ENCODE results near the gene SSNA1. TPM values are rescaled to one million over a fixed set of nuclear protein-coding genes. Genes with fewer than 3 reads are reported as not detected.
"Not testable (repeated sequence)": the region's sequence is repeated elsewhere in the genome, so short reads cannot be mapped to it uniquely, and the experiment has no call there.

SSNA1 gene
- total RNA-seq, 2 donors from 2014 or later, result 40.6 to 67.1 TPM

GRCh38 chr9:137236238-137236935, 47.9 kb downstream of the SSNA1 start:
- peak overlapping the region; percentile 32 for H3K4me3 ChIP-seq
- H3K27ac ChIP-seq, result no peak overlapping the region
- H3K27me3 ChIP-seq (replicated peaks; ENCODE audit: insufficient read depth), result no peaks in the 10 kb centered on the region
- no peaks in the 10 kb centered on the region for H3K9me3 ChIP-seq
- DNase-seq (ENCODE audit: low spot score), result peak; percentile 45
- H3K4me1 ChIP-seq (ENCODE audit: control insufficient read depth in 1 of 2, low read depth in 2 of 2), result peaks cover 3 to 29% of the 10 kb centered on the region in 2 donors
- TF ChIP-seq, protein P1, sequence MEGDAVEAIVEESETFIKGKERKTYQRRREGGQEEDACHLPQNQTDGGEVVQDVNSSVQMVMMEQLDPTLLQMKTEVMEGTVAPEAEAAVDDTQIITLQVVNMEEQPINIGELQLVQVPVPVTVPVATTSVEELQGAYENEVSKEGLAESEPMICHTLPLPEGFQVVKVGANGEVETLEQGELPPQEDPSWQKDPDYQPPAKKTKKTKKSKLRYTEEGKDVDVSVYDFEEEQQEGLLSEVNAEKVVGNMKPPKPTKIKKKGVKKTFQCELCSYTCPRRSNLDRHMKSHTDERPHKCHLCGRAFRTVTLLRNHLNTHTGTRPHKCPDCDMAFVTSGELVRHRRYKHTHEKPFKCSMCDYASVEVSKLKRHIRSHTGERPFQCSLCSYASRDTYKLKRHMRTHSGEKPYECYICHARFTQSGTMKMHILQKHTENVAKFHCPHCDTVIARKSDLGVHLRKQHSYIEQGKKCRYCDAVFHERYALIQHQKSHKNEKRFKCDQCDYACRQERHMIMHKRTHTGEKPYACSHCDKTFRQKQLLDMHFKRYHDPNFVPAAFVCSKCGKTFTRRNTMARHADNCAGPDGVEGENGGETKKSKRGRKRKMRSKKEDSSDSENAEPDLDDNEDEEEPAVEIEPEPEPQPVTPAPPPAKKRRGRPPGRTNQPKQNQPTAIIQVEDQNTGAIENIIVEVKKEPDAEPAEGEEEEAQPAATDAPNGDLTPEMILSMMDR (IDR thresholded peaks at IDR 0.05), result peak; percentile 99
- no peaks in the 10 kb centered on the region for H3K36me3 ChIP-seq
- no peak for ATAC-seq (ENCODE audit: insufficient number of reproducible peaks, low FRiP score, low read depth)

- no peak for DNase-seq (ENCODE audit: low spot score)
- no peak for ATAC-seq (ENCODE audit: insufficient number of reproducible peaks, low FRiP score, low read depth)
- TF ChIP-seq, protein P1 (IDR thresholded peaks at IDR 0.05), result no peak
- Histone ChIP-seq H3K27ac (no peak overlapping the region), H3K27me3 (replicated peaks; ENCODE audit: insufficient read depth) (no peaks in the 10 kb centered on the region), H3K9me3 (no peaks in the 10 kb centered on the region), H3K4me3 (no peak overlapping the region), H3K4me1 (ENCODE audit: control insufficient read depth in 1 of 2, low read depth in 2 of 2) (peaks cover 3 to 32% of the 10 kb centered on the region in 2 donors), H3K36me3 (no peaks in the 10 kb centered on the region)
These were observed 48.5 kb downstream of the SSNA1 start for GRCh38 chr9:137236936-137237421.

- ATAC-seq (ENCODE audit: insufficient number of reproducible peaks, low FRiP score, low read depth), result no peak
These were observed 49.6 kb downstream of the SSNA1 start for GRCh38 chr9:137237759-137238726.

GRCh38 chr9:137239541-137240200, 51.2 kb downstream of the SSNA1 start:
- H3K27me3 ChIP-seq (replicated peaks; ENCODE audit: insufficient read depth); ATAC-seq (ENCODE audit: insufficient number of reproducible peaks, low FRiP score, low read depth); DNase-seq (ENCODE audit: low spot score); H3K9me3 ChIP-seq: not testable (repeated sequence)
- peak overlapping the region; percentile 90 for H3K27ac ChIP-seq
- peak overlapping the region; percentile 84 for H3K4me3 ChIP-seq
- H3K4me1 ChIP-seq (ENCODE audit: control insufficient read depth in 1 of 2, low read depth in 2 of 2), result peaks cover 9 to 48% of the 10 kb centered on the region in 2 donors
- peaks cover 12% of the 10 kb centered on the region for H3K36me3 ChIP-seq

More at GRCh38 chr9:137237759-137238726, 49.6 kb downstream of the SSNA1 start:
- H3K27ac ChIP-seq, result no peak overlapping the region
- DNase-seq (ENCODE audit: low spot score), result no peak
- no peaks in the 10 kb centered on the region for H3K27me3 ChIP-seq (replicated peaks; ENCODE audit: insufficient read depth)
- TF ChIP-seq, protein P1 (IDR thresholded peaks at IDR 0.05), result no peak
- peaks cover 9 to 43% of the 10 kb centered on the region in 2 donors for H3K4me1 ChIP-seq (ENCODE audit: control insufficient read depth in 1 of 2, low read depth in 2 of 2)
- H3K36me3 ChIP-seq, result peaks cover 5% of the 10 kb centered on the region
- no peaks in the 10 kb centered on the region for H3K9me3 ChIP-seq
- no peak overlapping the region for H3K4me3 ChIP-seq

Other genes starting within 250 kb of the SSNA1 start
- 100 to 1,000 TPM; 176 to 383 TPM for gene FBXW5, start 243.9 kb upstream of the SSNA1 start, total RNA-seq
- not detected for gene C8G, start 243.4 kb upstream of the SSNA1 start, total RNA-seq
- gene LCN12, start 236.4 kb upstream of the SSNA1 start, total RNA-seq, result under 1 TPM in 1 of 2 donors, not detected in 1; 0.27 TPM
- gene PTGDS, start 211.2 kb upstream of the SSNA1 start, total RNA-seq, result 10 to 100 TPM; 66.1 to 89.5 TPM
- not detected for gene LCNL1, start 205.7 kb upstream of the SSNA1 start, total RNA-seq
- 10 to 100 TPM; 49.9 to 57.3 TPM for gene PAXX, start 196.3 kb upstream of the SSNA1 start, total RNA-seq
- gene CLIC3, start 192.1 kb upstream of the SSNA1 start, total RNA-seq, result 1 to 10 TPM; 1.4 to 8.7 TPM
- gene ABCA2, start 160.4 kb upstream of the SSNA1 start, total RNA-seq, result 10 to 100 TPM; 37.2 to 60.5 TPM
- gene FUT7, start 156.6 kb upstream of the SSNA1 start, total RNA-seq, result not detected
- gene NPDC1, start 142.5 kb upstream of the SSNA1 start, total RNA-seq, result 10 to 100 TPM; 71.5 to 95.8 TPM
- gene ENTPD2, start 134.6 kb upstream of the SSNA1 start, total RNA-seq, result under 1 TPM; 0.92 to 0.95 TPM
- under 1 TPM; 0.41 to 0.92 TPM for gene SAPCD2, start 118.1 kb upstream of the SSNA1 start, total RNA-seq
- gene UAP1L1, start 111.2 kb upstream of the SSNA1 start, total RNA-seq, result 10 to 100 TPM in 1 of 2 donors, 1 to 10 TPM in 1; 9.6 to 11.4 TPM
- gene MAN1B1, start 101.7 kb upstream of the SSNA1 start, total RNA-seq, result 10 to 100 TPM; 32.9 to 52.9 TPM
- 100 to 1,000 TPM; 100 to 148 TPM for gene DPP7, start 73.9 kb upstream of the SSNA1 start, total RNA-seq
- gene GRIN1, start 49.5 kb upstream of the SSNA1 start, total RNA-seq, result not detected
- gene LRRC26, start 18.6 kb upstream of the SSNA1 start, total RNA-seq, result not detected
- gene TMEM210, start 16.6 kb upstream of the SSNA1 start, total RNA-seq, result not detected
- 10 to 100 TPM; 25.2 to 43.0 TPM for gene ANAPC2, start 116 bp upstream of the SSNA1 start, total RNA-seq
- 1 to 10 TPM; 4.7 to 5.6 TPM for gene TPRN, start 12.1 kb downstream of the SSNA1 start, total RNA-seq
- 10 to 100 TPM; 12.0 to 35.2 TPM for gene TMEM203, start 17.0 kb downstream of the SSNA1 start, total RNA-seq
- 10 to 100 TPM; 13.3 to 17.7 TPM for gene NDOR1, start 17.0 kb downstream of the SSNA1 start, total RNA-seq
- 1 to 10 TPM in 1 of 2 donors, not detected in 1; 3.7 TPM for gene RNF208, start 33.6 kb downstream of the SSNA1 start, total RNA-seq
- not detected for gene CYSRT1, start 36.5 kb downstream of the SSNA1 start, total RNA-seq
- not detected for gene RNF224, start 38.8 kb downstream of the SSNA1 start, total RNA-seq
- gene SLC34A3, start 42.2 kb downstream of the SSNA1 start, total RNA-seq, result under 1 TPM in 1 of 2 donors, not detected in 1; 0.54 TPM
- 100 to 1,000 TPM; 172 to 193 TPM for gene TUBB4B, start 52.6 kb downstream of the SSNA1 start, total RNA-seq
- gene STPG3, start 62.6 kb downstream of the SSNA1 start, total RNA-seq, result not detected
- 10 to 100 TPM; 37.2 to 40.6 TPM for gene NELFB, start 66.7 kb downstream of the SSNA1 start, total RNA-seq
- gene TOR4A, start 89.0 kb downstream of the SSNA1 start, total RNA-seq, result 10 to 100 TPM; 26.4 to 43.5 TPM
- gene NRARP, start 113.6 kb downstream of the SSNA1 start, total RNA-seq, result 10 to 100 TPM in 1 of 2 donors, 1 to 10 TPM in 1; 8.5 to 16.9 TPM
- gene EXD3, start 234.5 kb downstream of the SSNA1 start, total RNA-seq, result 10 to 100 TPM; 22.7 to 29.4 TPM
- gene NOXA1, start 234.7 kb downstream of the SSNA1 start, total RNA-seq, result 1 to 10 TPM; 3.5 to 9.6 TPM

Measured in thoracic aorta (tissue), 2 donors.